HG03558 (cell line): ENCODE data around the gene MAGI2.
"Not testable (repeated sequence)": the region's sequence is repeated elsewhere in the genome, so short reads cannot be mapped to it uniquely, and the experiment has no call there.

Experiments
- ATAC-seq: cut with Tn5 transposase; IDR thresholded peaks from one replicate; pipeline ENCODE4 v1.9.1; 2021; ENCODE audit warnings: moderate number of reproducible peaks; ENCODE audit not compliant: unreplicated experiment; ENCODE audit errors: extremely low read depth

Gene MAGI2

GRCh38 chr7:78542981-78543380, 910.5 kb downstream of the MAGI2 start:
- no peak for ATAC-seq

GRCh38 chr7:78542541-78542940, 910.9 kb downstream of the MAGI2 start:
- ATAC-seq: no peak

GRCh38 chr7:78539825-78540224, 913.6 kb downstream of the MAGI2 start:
- ATAC-seq: no peak

DNA sequence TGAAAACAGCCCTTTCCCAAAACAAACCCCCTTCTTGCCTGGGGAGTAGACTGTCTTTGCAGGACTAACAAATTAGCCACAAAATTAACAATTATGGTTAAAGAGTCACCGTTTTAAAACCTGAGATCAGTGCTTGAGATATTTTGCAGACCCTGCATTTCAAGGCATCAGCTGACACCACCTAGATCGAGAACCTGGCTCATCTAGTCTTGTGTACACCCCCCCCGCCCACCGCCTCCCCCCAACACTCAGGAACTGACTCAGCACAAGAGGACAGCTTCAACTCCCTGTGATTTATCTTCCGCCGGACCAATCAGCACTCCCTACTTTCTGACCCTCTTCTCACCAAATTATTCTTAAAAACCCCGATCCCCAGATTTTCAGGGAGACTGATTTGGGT, 917.8 kb downstream of the MAGI2 start:
- ATAC-seq: no peak

GRCh38 chr7:78530351-78530750, 923.1 kb downstream of the MAGI2 start:
- no peak for ATAC-seq

DNA sequence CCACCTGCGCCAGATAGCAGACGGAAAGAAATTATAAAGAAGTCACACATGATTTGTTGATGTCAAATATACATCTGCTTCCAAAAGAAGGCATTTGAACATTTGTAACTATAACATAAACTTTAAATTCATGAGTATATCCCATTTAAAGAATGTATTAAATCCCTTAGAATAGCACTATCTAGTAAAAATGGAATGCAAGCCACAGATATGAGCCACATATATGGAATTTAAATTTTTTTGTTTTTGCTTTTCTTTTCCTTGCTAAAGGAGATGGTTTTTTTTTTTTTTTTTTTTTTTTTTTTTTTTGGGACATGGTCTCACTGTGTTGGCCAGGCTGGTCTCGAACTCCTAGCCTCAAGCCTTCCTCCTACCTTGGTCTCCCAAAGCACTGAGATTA, 924.1 kb downstream of the MAGI2 start:
- ATAC-seq: no peak

DNA sequence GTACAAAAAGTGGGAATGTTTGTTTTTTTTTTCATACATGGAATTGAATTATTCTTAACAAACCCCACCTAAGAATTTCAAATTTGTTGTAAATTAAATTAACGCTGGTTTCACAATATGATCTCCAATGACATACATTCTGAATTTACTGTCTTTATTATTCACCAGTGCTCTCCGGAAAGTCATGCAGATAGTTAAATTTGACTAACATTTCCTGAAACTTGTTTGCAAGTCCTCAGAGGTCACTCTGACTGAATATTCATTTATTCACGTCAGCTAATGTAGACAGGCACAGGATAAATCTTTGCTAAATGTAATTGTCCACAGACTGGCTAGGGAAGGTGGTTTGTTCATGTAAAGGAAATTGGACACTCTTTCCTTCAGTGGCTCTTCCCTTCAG, 924.5 kb downstream of the MAGI2 start:
- ATAC-seq: no peak

- ATAC-seq: no peak
Measured at GRCh38 chr7:78523930-78524329, 929.5 kb downstream of the MAGI2 start.

DNA sequence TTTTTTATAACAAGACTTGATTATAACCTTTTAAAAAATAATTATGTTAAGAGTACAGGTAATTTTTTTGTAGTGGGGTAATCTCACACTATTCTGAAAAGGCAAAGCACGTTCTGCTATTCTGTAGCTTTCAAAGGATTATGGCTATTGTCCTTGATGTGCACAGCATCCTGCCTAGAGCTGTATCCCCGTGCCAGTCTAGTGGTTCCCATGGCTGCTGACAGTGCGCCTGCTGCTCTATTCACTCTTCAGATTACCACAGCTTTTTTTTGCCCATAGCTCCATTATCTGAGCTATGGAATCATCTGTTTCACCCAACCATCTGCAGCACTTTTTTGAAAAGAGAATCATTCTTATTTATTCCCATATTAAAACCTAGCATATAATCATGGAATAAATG, 931.5 kb downstream of the MAGI2 start:
- no peak for ATAC-seq

- no peak for ATAC-seq
Measured at GRCh38 chr7:78516450-78516849, 937.0 kb downstream of the MAGI2 start.

DNA sequence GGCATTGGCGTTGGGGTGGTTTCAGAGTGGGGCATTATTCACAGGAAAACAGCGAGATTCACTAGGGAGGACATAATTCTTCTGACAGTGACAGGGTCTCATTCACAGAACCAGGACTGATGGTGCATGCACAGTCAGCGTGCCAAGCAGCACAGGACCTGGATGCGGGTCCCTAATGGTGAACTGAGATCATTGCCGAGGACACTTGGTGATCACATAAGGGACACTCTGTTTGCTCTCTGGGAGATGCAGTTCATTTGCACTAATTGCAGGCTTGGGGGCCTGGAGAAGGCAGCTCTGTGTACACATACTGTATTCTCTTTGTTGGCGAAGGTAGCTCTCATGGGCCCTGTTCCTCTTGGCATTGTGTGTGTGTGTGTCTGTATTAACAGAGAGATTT, 938.8 kb downstream of the MAGI2 start:
- ATAC-seq: no peak

DNA sequence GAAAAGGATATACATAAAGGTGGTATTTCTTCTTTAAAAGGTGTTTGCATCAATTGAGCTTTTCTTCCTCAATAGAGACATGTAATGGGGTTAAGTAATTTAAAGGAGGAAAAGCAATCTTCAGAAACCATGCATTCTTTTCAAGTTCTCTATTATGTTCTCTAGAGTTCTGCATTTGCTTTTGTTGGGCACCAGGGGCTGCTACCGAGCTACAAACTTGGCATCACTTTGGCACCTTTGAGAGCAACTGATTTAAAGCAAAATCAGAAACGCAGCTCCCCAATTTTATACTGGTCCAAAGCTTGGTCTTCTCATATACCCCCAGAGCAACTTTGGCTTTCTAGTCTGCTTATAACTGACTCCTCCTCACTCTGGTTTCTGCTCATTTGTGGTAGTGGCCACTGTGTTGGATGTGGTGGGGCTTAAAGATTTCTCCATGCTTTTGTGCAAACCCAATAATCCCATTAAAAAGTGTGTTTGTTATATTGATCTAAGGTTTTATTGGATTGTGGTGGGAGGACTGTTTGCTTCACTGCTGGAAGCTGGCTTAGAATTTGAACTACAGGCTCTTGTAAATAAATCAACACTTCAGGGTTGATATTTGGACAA, 942.8 kb downstream of the MAGI2 start:
- ATAC-seq: no peak

DNA sequence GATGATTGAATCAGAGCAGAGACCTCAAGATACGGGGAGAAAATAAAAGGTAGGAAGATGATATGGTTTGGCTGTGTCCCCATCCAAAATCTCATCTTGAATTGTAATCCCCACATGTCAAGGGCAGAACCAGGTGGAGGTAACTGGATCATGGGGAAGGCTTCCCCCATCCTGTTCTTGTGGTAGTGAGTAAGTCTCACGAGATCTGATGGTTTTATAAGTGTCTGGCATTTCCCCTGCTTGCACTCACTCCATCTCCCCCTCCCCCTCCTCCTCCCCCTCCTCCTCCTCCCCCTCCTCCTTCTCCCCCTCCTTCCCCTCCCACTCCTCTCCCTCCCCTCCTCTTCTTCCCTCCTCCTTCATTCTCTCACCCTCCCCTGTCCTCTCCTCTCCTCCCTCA, 950.2 kb downstream of the MAGI2 start:
- not testable (repeated sequence) for ATAC-seq

- no peak for ATAC-seq
Measured at GRCh38 chr7:78501064-78501463, 952.4 kb downstream of the MAGI2 start.

DNA sequence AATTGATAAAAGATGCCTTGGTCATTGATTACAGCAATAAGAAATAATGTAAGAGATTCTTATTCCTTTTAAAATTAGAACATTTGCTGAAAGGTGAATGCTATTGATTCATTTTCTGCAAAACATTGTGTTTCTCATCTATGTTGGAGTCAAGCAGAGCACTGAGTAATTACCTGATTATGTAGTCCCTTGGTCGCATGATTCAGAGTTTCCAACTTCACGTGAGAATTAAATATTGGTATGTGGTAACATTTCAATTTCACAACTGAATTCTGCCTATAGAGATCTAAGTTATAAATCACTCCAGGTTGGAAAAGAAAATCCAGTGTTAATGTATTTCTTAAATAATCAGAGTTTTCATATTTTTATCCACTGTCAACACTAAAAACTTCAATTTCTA, 953.5 kb downstream of the MAGI2 start:
- ATAC-seq: no peak

DNA sequence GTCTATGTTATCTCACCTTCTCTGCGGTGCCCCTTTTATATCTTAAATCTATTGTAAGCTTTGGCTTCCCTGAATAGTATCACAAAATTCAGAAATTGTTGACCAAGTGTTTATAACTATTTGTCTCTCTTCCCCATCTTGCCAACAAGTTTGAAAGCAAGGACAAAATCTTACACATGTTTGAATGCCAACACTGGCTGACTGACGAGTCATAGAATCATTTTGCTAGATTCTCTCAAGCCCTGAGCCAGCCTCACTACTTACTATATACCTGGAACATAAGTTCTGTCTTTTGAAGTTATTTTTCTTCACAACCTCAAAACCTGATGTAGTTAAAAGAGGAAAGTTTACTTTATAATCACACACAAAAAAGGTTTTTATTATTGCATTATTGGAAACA, 954.2 kb downstream of the MAGI2 start:
- no peak for ATAC-seq

DNA sequence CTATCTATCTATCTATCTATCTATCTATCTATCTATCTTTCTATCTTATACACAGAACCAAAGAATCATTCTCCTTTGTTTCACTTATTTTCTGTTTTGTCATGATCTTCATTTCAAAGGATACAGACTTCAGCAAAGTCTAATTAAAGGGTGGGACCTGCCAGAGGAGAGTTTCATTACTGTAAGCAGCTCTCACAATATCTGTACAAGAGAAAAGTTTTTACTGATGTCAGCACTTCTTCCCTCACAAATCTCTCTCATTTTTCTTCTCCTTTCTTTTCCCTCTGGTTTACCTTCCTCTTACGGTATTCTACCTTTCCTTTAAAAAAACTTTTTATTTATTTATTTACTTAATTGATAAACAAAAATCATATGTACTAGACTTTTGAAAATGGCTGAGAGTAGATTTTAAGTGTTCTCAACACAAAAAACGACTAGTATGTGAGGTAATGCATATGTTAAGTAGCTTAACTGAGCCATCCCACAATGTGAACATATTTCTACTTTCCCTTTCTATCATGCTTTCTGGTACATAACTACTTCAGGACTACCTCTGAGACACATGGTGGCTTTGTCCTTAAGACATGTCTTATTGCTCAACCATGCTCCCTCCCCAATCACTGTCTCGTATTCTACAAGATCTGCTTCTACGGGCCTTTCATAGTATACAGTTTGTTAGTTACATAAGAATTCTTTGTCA, 955.6 kb downstream of the MAGI2 start:
- ATAC-seq: no peak

DNA sequence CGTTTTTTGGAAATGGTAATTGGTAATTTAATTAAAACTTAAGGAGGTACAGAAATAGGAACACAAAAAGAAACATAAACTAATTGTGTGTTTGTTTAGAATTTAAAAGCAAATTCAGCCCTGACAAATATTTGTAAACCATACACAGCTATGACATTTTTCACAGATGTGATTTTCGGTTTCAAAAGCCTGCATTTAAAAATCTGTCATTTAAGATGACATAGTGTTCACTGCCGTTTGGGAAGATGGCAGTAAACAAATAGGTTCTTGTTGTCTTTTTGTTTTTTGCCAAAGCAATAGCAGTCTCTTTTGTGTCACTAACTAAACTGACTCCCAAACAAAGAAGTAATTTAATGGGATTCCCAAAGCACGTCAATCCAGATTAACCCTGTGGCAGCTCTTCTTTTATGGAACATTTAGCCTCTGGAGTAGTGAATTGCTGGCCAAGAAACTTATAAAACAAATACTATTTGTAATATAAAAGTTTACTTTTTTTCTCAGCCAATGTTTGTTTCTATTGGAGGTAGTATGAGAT, 957.3 kb downstream of the MAGI2 start:
- no peak for ATAC-seq

DNA sequence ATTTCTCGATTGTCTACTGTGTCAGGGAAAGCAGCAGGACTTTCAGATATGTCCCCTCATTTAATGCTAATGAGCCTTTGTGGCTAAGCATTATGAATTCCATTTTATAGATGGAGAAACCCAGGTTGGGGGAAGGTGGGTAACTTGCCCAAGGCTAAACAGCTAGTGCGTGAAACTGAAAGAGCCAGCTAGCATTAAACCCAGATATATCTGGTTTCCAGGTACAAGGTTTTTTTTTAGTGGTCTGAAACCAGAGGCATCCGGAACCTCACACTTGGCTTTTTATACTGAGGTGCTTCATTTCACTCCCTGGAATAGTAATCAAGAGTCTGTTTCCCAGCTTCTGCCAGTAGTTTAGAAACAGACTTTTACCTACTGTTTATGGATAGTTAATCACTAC, 960.1 kb downstream of the MAGI2 start:
- no peak for ATAC-seq

DNA sequence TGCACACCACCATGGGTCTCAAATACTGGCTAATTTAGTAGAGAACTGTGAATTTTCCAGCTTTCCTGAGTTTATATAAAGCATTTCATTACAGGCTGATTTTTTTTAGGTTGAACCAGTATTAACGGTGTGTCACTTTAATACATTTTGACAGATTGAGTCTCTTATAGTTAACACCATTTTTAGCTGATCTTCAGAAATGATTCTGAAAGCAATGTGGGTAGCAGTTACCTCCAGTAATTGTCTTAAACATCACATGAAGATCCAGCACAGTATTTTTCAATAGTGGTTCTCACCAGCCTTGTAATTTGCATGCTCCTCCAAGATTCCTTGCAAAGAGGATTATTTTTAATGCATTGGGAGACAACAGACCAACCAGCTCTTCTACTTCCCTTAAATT, 961.3 kb downstream of the MAGI2 start:
- ATAC-seq: no peak

GRCh38 chr7:78490524-78490923, 962.9 kb downstream of the MAGI2 start:
- ATAC-seq: no peak
